Panc1 (cell line): ENCODE data around the gene CDKN2AIP. TPM values are rescaled to one million over a fixed set of nuclear protein-coding genes. Genes with fewer than 3 reads are reported as not detected.

Experiments
- ATAC-seq: fragments of 200-7000 bp; cut with Tn5 transposase; 2 replicates; pipeline ENCODE4 v1.9.1; 2020; ENCODE audit warnings: mild to moderate bottlenecking, moderate library complexity
- BruUV-seq: library from RNA; stranded (reverse); fragments of 400-500 nt; replicated peaks from 2 replicates; lab custom pipeline; 2021; lab: Mats Ljungman, UMichigan
- CTCF ChIA-PET: fragments of 300-600 bp; sonication (Branson Sonifier 250); formaldehyde crosslinking; loops from one replicate; lab custom pipeline; 2022; ENCODE audit warnings: antibody characterized with exemption; lab: Charles Lee
- POLR2A ChIA-PET: fragments of 300-600 bp; sonication (Branson Sonifier 250); formaldehyde crosslinking; loops from one replicate; lab custom pipeline; 2022; ENCODE audit warnings: antibody characterized with exemption; lab: Charles Lee
- DNase-seq: peaks from one replicate; pipeline ENCODE4 v3.0.0-alpha.2; 2010; ENCODE audit warnings: low read depth, low spot score
- H3K27ac ChIP-seq: 2 replicates; pipeline ENCODE4 v1.5.1; 2011; ENCODE audit warnings: mild to moderate bottlenecking, low read length, inconsistent platforms
- H3K27me3 ChIP-seq: fragments of 200-500 bp; sonication (Bioruptor generic); 2 replicates; pipeline ENCODE4 v1.6.0; 2014; ENCODE audit warnings: low read length, inconsistent platforms; ENCODE audit not compliant: control insufficient read depth, insufficient read depth
- H3K36me3 ChIP-seq: fragments of 200-500 bp; sonication (Bioruptor generic); 2 replicates; pipeline ENCODE4 v1.5.1; 2014; ENCODE audit warnings: inconsistent platforms, mild to moderate bottlenecking, low read length, moderate library complexity; ENCODE audit not compliant: control insufficient read depth, insufficient read depth
- H3K4me1 ChIP-seq: 2 replicates; pipeline ENCODE4 v1.5.1; 2011; ENCODE audit warnings: inconsistent platforms, mild to moderate bottlenecking, low read length, moderate library complexity; ENCODE audit not compliant: control insufficient read depth, insufficient read depth
- H3K4me3 ChIP-seq, 2 experiments: 2 replicates each; pipeline ENCODE4 v1.5.1; 2011 to 2012; ENCODE audit warnings: low read depth in 2 of 2, low read length in 2 of 2, mild to moderate bottlenecking in 2 of 2, inconsistent platforms in 1 of 2, moderate library complexity in 1 of 2
- H3K9me3 ChIP-seq: fragments of 200-500 bp; sonication (Bioruptor generic); 2 replicates; pipeline ENCODE4 v1.5.1; 2014; ENCODE audit warnings: low read depth, mild to moderate bottlenecking, inconsistent platforms, low read length, moderate library complexity; ENCODE audit not compliant: control insufficient read depth, insufficient read depth
- POLR2AphosphoS5 ChIP-seq: IDR thresholded peaks from 2 replicates; pipeline ENCODE4 v1.6.1; 2012; ENCODE audit warnings: mild to moderate bottlenecking, low read depth, low read length, moderate library complexity
- SIN3A ChIP-seq: IDR thresholded peaks from 2 replicates; pipeline ENCODE4 v1.6.1; 2012; ENCODE audit warnings: low read depth, mild to moderate bottlenecking, low read length, moderate library complexity, borderline replicate concordance; ENCODE audit not compliant: insufficient read depth
- TCF7L2 ChIP-seq: IDR thresholded peaks from 2 replicates; pipeline ENCODE4 v1.6.1; 2011; ENCODE audit warnings: mild to moderate bottlenecking, low read depth, low read length, inconsistent platforms
- in situ Hi-C: cut with HindIII; loops from 2 replicates; pipeline ENCODE4 v1.10.0; 2016; ENCODE audit warnings: low sequenced_read_pairs, low pct_unique_long_range_greater_than_20kb
- intact Hi-C: fragments of 100-400 bp; cut with micrococcal nuclease; formaldehyde crosslinking; loops from one replicate; pipeline ENCODE4 v1.10.0; 2022; ENCODE audit not compliant: unreplicated experiment
- total RNA-seq: library from RNA; stranded (reverse); gene quantifications from one replicate; pipeline ENCODE4 v1.2.1, GENCODE V29; 2021; ENCODE audit not compliant: unreplicated experiment
- TF ChIP-seq, protein P1 (sequence below): fragments of 450-650 bp; IDR thresholded peaks from 2 replicates; pipeline ENCODE4 v1.5.1; 2017; ENCODE audit warnings: mild to moderate bottlenecking
- TF ChIP-seq, protein P2 (sequence below), 2 experiments: IDR thresholded peaks; 2 replicates each; pipeline ENCODE4 v1.6.1; 2011 to 2012; ENCODE audit warnings: low read depth in 2 of 2, control low read depth in 1 of 2, low read length in 1 of 2, mild to moderate bottlenecking in 1 of 2, moderate library complexity in 1 of 2; ENCODE audit not compliant: insufficient read depth in 1 of 2

The CDKN2AIP gene
- total RNA-seq, 1 experiment from 2014 or later = 21.1 TPM

DNA sequence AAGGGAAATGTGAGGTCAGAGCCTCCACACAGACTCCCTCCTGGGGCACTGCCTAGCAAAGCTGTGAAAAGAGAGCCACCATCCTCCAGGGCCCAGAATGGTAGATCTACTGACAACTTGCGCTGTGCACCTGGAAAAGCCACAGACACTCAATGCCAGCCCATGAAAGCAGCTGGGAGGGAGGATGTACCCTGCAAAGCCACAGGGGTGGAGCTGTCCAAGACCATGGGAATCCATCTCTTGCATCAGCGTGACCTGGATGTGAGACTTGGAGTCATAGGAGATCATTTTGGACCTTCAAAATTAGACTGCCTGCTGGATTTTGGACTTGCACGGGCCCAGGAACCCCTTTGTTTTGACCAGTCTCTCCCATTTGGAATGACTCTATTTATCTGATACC, 22.8 kb downstream of the CDKN2AIP start:
- DNase-seq (no peak), ATAC-seq (no peak)
- TF ChIP-seq SIN3A = no peak
- TF ChIP-seq, protein P1, sequence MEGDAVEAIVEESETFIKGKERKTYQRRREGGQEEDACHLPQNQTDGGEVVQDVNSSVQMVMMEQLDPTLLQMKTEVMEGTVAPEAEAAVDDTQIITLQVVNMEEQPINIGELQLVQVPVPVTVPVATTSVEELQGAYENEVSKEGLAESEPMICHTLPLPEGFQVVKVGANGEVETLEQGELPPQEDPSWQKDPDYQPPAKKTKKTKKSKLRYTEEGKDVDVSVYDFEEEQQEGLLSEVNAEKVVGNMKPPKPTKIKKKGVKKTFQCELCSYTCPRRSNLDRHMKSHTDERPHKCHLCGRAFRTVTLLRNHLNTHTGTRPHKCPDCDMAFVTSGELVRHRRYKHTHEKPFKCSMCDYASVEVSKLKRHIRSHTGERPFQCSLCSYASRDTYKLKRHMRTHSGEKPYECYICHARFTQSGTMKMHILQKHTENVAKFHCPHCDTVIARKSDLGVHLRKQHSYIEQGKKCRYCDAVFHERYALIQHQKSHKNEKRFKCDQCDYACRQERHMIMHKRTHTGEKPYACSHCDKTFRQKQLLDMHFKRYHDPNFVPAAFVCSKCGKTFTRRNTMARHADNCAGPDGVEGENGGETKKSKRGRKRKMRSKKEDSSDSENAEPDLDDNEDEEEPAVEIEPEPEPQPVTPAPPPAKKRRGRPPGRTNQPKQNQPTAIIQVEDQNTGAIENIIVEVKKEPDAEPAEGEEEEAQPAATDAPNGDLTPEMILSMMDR = no peak
- no peak for TF ChIP-seq TCF7L2
- TF ChIP-seq, protein P2, sequence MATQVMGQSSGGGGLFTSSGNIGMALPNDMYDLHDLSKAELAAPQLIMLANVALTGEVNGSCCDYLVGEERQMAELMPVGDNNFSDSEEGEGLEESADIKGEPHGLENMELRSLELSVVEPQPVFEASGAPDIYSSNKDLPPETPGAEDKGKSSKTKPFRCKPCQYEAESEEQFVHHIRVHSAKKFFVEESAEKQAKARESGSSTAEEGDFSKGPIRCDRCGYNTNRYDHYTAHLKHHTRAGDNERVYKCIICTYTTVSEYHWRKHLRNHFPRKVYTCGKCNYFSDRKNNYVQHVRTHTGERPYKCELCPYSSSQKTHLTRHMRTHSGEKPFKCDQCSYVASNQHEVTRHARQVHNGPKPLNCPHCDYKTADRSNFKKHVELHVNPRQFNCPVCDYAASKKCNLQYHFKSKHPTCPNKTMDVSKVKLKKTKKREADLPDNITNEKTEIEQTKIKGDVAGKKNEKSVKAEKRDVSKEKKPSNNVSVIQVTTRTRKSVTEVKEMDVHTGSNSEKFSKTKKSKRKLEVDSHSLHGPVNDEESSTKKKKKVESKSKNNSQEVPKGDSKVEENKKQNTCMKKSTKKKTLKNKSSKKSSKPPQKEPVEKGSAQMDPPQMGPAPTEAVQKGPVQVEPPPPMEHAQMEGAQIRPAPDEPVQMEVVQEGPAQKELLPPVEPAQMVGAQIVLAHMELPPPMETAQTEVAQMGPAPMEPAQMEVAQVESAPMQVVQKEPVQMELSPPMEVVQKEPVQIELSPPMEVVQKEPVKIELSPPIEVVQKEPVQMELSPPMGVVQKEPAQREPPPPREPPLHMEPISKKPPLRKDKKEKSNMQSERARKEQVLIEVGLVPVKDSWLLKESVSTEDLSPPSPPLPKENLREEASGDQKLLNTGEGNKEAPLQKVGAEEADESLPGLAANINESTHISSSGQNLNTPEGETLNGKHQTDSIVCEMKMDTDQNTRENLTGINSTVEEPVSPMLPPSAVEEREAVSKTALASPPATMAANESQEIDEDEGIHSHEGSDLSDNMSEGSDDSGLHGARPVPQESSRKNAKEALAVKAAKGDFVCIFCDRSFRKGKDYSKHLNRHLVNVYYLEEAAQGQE (IDR thresholded peaks at IDR 0.05; ENCODE audit: insufficient read depth in 1 of 2, low read depth in 2 of 2, low read length in 1 of 2) = no peak
- H3K27ac ChIP-seq = no peak overlapping the region
- no peaks in the 10 kb centered on the region for H3K9me3 ChIP-seq
- no peaks in the 10 kb centered on the region for H3K27me3 ChIP-seq
- no peak overlapping the region for H3K4me3 ChIP-seq
- BruUV-seq = no TSS peak
- no peaks in the 10 kb centered on the region for H3K4me1 ChIP-seq
- no peaks in the 10 kb centered on the region for H3K36me3 ChIP-seq
- CTCF ChIA-PET = no interaction called here
- in situ Hi-C loops (no loop called here), intact Hi-C loops (no loop called here)
- POLR2A ChIA-PET = no interaction called here

DNA sequence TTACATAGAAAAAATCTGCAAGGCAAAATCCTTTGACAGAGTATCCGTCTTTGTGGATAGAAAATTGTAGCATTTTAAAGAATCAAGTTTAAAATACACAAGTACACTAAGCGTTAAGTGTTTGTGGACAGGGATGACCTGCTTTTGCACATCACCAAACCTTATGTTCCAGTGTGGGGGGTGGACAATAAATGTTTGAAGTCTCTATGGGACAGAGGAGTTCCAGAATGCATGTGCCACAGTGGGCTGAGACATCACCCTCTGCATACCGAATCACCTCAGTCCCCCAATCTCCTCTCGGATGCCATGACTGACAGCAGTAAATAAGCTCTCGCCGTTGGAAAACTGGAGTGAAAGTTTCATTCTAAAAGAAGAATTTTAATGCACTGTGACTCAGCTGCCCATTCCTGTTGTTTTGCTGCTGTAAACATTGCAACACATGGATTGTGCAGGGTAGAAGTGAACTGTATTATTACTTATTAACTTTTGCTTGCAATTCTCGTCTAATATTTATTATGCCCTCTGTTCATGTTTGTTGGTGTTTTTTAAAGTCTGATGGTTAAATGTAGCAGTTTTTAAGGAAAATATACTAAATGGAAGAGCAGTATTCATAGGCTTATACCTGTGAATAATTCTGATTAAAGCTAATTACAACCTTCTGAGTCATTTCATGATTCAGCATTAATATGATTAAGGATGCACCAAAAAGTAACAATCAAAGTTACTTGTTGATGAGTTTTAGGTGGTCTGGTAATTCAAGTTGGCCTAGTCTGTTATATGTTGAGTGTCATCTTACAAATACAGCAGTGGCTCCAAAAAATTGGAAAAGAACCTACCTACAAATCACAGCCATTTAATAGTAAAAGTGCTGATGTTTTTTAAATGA, 24.0 kb downstream of the CDKN2AIP start:
- in situ Hi-C loops = no loop called here
- no peaks in the 10 kb centered on the region for H3K36me3 ChIP-seq
- TF ChIP-seq POLR2AphosphoS5 (no peak), TCF7L2 (no peak), SIN3A (no peak)
- TF ChIP-seq, protein P1 = no peak
- TF ChIP-seq, protein P2 (IDR thresholded peaks at IDR 0.05; ENCODE audit: insufficient read depth in 1 of 2, low read depth in 2 of 2, low read length in 1 of 2) = no peak
- H3K27me3 ChIP-seq = no peaks in the 10 kb centered on the region
- CTCF ChIA-PET = no interaction called here
- intact Hi-C loops = no loop called here
- H3K4me1 ChIP-seq = no peaks in the 10 kb centered on the region
- H3K9me3 ChIP-seq = no peaks in the 10 kb centered on the region
- no peak for DNase-seq
- POLR2A ChIA-PET = no interaction called here
- no peak for ATAC-seq
- BruUV-seq = no TSS peak
- H3K27ac ChIP-seq = no peak overlapping the region
- no peak overlapping the region for H3K4me3 ChIP-seq
